Uterus (tissue), 4 donors: ENCODE data around the gene GAREM2. TPM values are rescaled to one million over a fixed set of nuclear protein-coding genes. Genes with fewer than 3 reads are reported as not detected.

Source experiments
- DNase-seq, 2 donors: peaks; one replicate each; pipeline ENCODE4 v3.0.0-alpha.2; 2019 to 2020
- H3K27ac ChIP-seq, 2 donors: fragments of 200-600 bp; sonication (generic); 1 replicate in 1 of 2; 2 replicates in 1 of 2; pipeline ENCODE4 v1.5.1; 2016 to 2018
- H3K27me3 ChIP-seq, 2 donors: fragments of 200-600 bp; sonication (generic); one replicate each; pipeline ENCODE4 v1.5.1; 2018 to 2019; ENCODE audit warnings: control low read depth in 1 of 2
- H3K36me3 ChIP-seq, 2 donors: fragments of 200-600 bp; sonication (generic); one replicate each; pipeline ENCODE4 v1.5.1; 2019; ENCODE audit warnings: control low read depth in 1 of 2
- H3K4me1 ChIP-seq, 2 donors: fragments of 200-600 bp; sonication (generic); one replicate each; pipeline ENCODE4 v1.5.1; 2018 to 2019; ENCODE audit warnings: control low read depth in 1 of 2
- H3K4me3 ChIP-seq, 2 donors: fragments of 200-600 bp; sonication (generic); 1 replicate in 1 of 2; 2 replicates in 1 of 2; pipeline ENCODE4 v1.5.1; 2018 to 2019; ENCODE audit warnings: mild to moderate bottlenecking in 1 of 2
- H3K9me3 ChIP-seq, 2 donors: fragments of 200-600 bp; sonication (generic); one replicate each; pipeline ENCODE4 v1.5.1; 2019; ENCODE audit warnings: control low read depth in 1 of 2
- POLR2A ChIP-seq, 2 donors: fragments of 450-650 bp; IDR thresholded peaks; one replicate each; pipeline ENCODE4 v1.6.1; 2016; ENCODE audit warnings: antibody characterized with exemption in 2 of 2, mild to moderate bottlenecking in 1 of 2, moderate library complexity in 1 of 2
- intact Hi-C: fragments of 100-400 bp; cut with DNase I; formaldehyde crosslinking; loops from one replicate; pipeline ENCODE4 v1.15.1; 2023; ENCODE audit warnings: low total_unique reads
- total RNA-seq, 4 donors: library from RNA; depleted of rRNA in 3 of 4; stranded (reverse); fragments of >200 nt in 3 of 4; gene quantifications; one replicate each; pipeline versions ENCODE4 v1.1.0 to v1.2.4, GENCODE V29; 2014 to 2023
- TF ChIP-seq, protein P1 (sequence below), 4 experiments: fragments of 200-600 bp in 2 of 4; fragments of 450-650 bp in 2 of 4; sonication (generic) in 2 of 4; IDR thresholded peaks; one replicate each; pipeline ENCODE4 v1.5.1; 2016 to 2019; ENCODE audit warnings: antibody characterized with exemption in 4 of 4, mild to moderate bottlenecking in 2 of 4, moderate library complexity in 1 of 4
- donor health status: DM: yes; HTN: yes; CAD: no.

GAREM2 gene
- total RNA-seq, 4 donors from 2014 or later: under 0.01 to 5.1 (median 2.2) TPM

DNA sequence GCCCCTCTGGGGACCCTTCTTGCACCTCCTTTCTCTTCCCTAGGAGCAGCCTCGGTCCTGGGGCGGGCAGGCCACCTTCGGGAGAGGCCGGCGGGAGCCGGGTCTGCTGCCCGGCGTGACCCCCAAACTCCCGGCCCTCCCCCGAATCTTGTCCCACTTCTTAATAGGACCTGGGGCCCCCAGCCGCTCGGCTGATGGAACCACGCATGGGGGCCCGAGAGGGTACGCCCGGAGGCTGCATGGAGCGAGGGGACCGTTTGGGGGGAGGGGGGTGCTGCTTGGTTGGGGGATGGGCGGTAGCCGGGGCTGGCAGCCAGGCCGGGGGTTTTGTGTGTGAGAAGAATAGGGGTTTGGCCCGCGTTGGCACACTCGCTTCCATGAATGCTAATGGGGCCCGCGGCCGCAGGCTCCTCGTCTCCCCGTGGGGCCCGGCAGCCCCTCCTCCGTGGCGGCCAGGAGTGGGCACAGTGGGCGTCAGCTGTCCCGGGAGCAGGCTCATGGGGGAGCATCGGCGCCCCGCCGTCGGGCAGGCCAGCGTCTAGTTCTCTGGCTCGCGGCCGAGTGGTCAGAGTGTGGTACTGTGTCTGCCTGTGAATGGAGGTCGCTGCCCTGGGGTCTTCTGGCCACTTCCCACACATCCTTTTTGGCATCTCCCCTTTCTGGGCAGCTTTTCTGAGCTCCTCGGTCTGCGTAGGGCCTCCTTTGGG, 1.0 kb downstream of the GAREM2 start:
- Histone ChIP-seq H3K9me3 (no peaks in the 10 kb centered on the region), H3K27ac (no peak overlapping the region), H3K4me3 (peak overlapping the region in 1 of 2 donors; percentile 31), H3K4me1 (peaks cover 0 to 11% of the 10 kb centered on the region in 2 donors), H3K27me3 (peaks cover 17 to 18% of the 10 kb centered on the region in 2 donors), H3K36me3 (no peaks in the 10 kb centered on the region)
- no peak for TF ChIP-seq POLR2A (IDR thresholded peaks at IDR 0.05)
- TF ChIP-seq, protein P1, sequence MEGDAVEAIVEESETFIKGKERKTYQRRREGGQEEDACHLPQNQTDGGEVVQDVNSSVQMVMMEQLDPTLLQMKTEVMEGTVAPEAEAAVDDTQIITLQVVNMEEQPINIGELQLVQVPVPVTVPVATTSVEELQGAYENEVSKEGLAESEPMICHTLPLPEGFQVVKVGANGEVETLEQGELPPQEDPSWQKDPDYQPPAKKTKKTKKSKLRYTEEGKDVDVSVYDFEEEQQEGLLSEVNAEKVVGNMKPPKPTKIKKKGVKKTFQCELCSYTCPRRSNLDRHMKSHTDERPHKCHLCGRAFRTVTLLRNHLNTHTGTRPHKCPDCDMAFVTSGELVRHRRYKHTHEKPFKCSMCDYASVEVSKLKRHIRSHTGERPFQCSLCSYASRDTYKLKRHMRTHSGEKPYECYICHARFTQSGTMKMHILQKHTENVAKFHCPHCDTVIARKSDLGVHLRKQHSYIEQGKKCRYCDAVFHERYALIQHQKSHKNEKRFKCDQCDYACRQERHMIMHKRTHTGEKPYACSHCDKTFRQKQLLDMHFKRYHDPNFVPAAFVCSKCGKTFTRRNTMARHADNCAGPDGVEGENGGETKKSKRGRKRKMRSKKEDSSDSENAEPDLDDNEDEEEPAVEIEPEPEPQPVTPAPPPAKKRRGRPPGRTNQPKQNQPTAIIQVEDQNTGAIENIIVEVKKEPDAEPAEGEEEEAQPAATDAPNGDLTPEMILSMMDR (IDR thresholded peaks at IDR 0.05): no peak
- intact Hi-C loops: no loop called here
- DNase-seq: no peak

GRCh38 chr2:26174691-26175465, 2.0 kb downstream of the GAREM2 start:
- H3K27me3 ChIP-seq: peaks cover 17 to 18% of the 10 kb centered on the region in 2 donors
- H3K4me3 ChIP-seq: no peak overlapping the region
- H3K4me1 ChIP-seq: peaks cover 0 to 11% of the 10 kb centered on the region in 2 donors
- no peak for TF ChIP-seq POLR2A (IDR thresholded peaks at IDR 0.05)
- TF ChIP-seq, protein P1 (IDR thresholded peaks at IDR 0.05): no peak
- intact Hi-C loops: no loop called here
- H3K9me3 ChIP-seq: no peaks in the 10 kb centered on the region
- H3K36me3 ChIP-seq: no peaks in the 10 kb centered on the region
- DNase-seq: no peak
- H3K27ac ChIP-seq: no peak overlapping the region

GRCh38 chr2:26175466-26176278, 2.8 kb downstream of the GAREM2 start:
- H3K4me3 ChIP-seq: no peak overlapping the region
- peaks cover 17 to 18% of the 10 kb centered on the region in 2 donors for H3K27me3 ChIP-seq
- no peak for DNase-seq
- intact Hi-C loops: no loop called here
- no peak overlapping the region for H3K27ac ChIP-seq
- H3K4me1 ChIP-seq: peaks cover 0 to 11% of the 10 kb centered on the region in 2 donors
- no peaks in the 10 kb centered on the region for H3K36me3 ChIP-seq
- no peaks in the 10 kb centered on the region for H3K9me3 ChIP-seq
- TF ChIP-seq, protein P1 (IDR thresholded peaks at IDR 0.05): no peak
- no peak for TF ChIP-seq POLR2A (IDR thresholded peaks at IDR 0.05)

DNA sequence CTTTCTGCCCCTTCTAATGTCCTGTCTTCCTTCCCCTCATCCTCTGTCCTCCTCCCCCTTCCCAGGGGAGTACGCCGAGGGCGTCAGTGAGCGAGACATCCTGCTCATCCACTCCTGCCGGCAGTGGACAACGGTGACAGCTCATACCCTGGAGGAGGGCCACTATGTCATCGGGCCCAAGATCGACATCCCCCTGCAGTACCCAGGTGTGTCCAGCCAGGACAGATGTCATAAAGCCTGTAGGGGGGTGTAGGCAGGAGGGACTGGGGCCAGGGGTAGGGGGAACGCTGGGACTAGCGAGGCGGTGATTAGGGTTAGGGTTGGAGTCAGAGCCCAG, 3.4 kb downstream of the GAREM2 start:
- no peak for TF ChIP-seq POLR2A (IDR thresholded peaks at IDR 0.05)
- TF ChIP-seq, protein P1 (IDR thresholded peaks at IDR 0.05): no peak
- Histone ChIP-seq H3K4me3 (no peak overlapping the region), H3K4me1 (peaks cover 0 to 11% of the 10 kb centered on the region in 2 donors), H3K36me3 (no peaks in the 10 kb centered on the region), H3K9me3 (no peaks in the 10 kb centered on the region), H3K27ac (no peak overlapping the region), H3K27me3 (peaks cover 17 to 18% of the 10 kb centered on the region in 2 donors)
- DNase-seq: no peak
- intact Hi-C loops: no loop called here
